Measurements from ENCODE around the gene USP49. TPM values are rescaled to one million over a fixed set of nuclear protein-coding genes. Genes with fewer than 3 reads are reported as not detected.

Gene USP49
- total and polyA plus RNA-seq, 2 of the 13 experiments (the other 11 are each of a cell fraction or from before 2014, with no cell fraction given) = 2.9 to 4.3 TPM

GRCh38 chr6:41920921-41921711 is 25.9 kb upstream of the USP49 start, which contains the start of the genes BYSL and MED20 (continued):
- peak; percentile 81; the same call in 1 of the 2 replicates for TF ChIP-seq REXO4 (CRISPR knock-in tag; IDR thresholded peaks at IDR 0.05; ENCODE audit: borderline replicate concordance)
- no peak for TF ChIP-seq HOXA9 (CRISPR knock-in tag; IDR thresholded peaks at IDR 0.05; ENCODE audit: borderline replicate concordance)
- TF ChIP-seq ZMYM3 (CRISPR knock-in tag; IDR thresholded peaks at IDR 0.05) = no peak
- TF ChIP-seq NFE2L1 (CRISPR knock-in tag; IDR thresholded peaks at IDR 0.05; ENCODE audit: borderline replicate concordance) = no peak
- TF ChIP-seq AGO2 (optimal IDR thresholded peaks at IDR 0.05; ENCODE audit: low read depth, low read length) = no peak
- TF ChIP-seq ELK4 (CRISPR knock-in tag; IDR thresholded peaks at IDR 0.05; ENCODE audit: borderline replicate concordance) = no peak
- TF ChIP-seq, protein P1, sequence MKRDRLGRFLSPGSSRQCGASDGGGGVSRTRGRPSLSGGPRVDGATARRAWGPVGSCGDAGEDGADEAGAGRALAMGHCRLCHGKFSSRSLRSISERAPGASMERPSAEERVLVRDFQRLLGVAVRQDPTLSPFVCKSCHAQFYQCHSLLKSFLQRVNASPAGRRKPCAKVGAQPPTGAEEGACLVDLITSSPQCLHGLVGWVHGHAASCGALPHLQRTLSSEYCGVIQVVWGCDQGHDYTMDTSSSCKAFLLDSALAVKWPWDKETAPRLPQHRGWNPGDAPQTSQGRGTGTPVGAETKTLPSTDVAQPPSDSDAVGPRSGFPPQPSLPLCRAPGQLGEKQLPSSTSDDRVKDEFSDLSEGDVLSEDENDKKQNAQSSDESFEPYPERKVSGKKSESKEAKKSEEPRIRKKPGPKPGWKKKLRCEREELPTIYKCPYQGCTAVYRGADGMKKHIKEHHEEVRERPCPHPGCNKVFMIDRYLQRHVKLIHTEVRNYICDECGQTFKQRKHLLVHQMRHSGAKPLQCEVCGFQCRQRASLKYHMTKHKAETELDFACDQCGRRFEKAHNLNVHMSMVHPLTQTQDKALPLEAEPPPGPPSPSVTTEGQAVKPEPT (CRISPR knock-in tag; IDR thresholded peaks at IDR 0.05; ENCODE audit: low read depth) = peak; percentile 83; the same call in 1 of the 2 replicates
- no peak for TF ChIP-seq EZH2 (conservative IDR thresholded peaks at IDR 0.05; ENCODE audit: low read depth, low read length)
- TF ChIP-seq ZNF24 (IDR thresholded peaks at IDR 0.05) = peak; percentile 39; the same call in 1 of the 2 replicates
- no peak; the same call in 1 of the 2 replicates for TF ChIP-seq ZNF615 (CRISPR knock-in tag; IDR thresholded peaks at IDR 0.05; ENCODE audit: borderline replicate concordance)
- TF ChIP-seq ZNF101 (CRISPR knock-in tag; IDR thresholded peaks at IDR 0.05; ENCODE audit: borderline replicate concordance, low read depth) = no peak; the same call in 1 of the 2 replicates
- peak; percentile 61 for TF ChIP-seq ZNF274 (CRISPR knock-in tag; IDR thresholded peaks at IDR 0.05)
- no peak for TF ChIP-seq ZNF496 (CRISPR knock-in tag; IDR thresholded peaks at IDR 0.05; ENCODE audit: insufficient replicate concordance)
- TF ChIP-seq ZNF414 (CRISPR knock-in tag; IDR thresholded peaks at IDR 0.05) = peak; percentile 76; the same call in 1 of the 2 replicates
- peak; percentile 17; the same call in 1 of the 2 replicates for TF ChIP-seq ZNF724P (CRISPR knock-in tag; IDR thresholded peaks at IDR 0.05; ENCODE audit: borderline replicate concordance)
- no peak; the same call in 1 of the 2 replicates for TF ChIP-seq ISX (CRISPR knock-in tag; conservative IDR thresholded peaks at IDR 0.05)
- no peak for TF ChIP-seq CCAR2 (optimal IDR thresholded peaks at IDR 0.05; ENCODE audit: low read depth, low read length)
- TF ChIP-seq PAXIP1 (CRISPR knock-in tag; conservative IDR thresholded peaks at IDR 0.05) = peak; percentile 20; the same call in 1 of the 2 replicates
- TF ChIP-seq GABPB1 (CRISPR knock-in tag; IDR thresholded peaks at IDR 0.05) = peak; percentile 98
- TF ChIP-seq NFYC (CRISPR knock-in tag; IDR thresholded peaks at IDR 0.05) = peak; percentile 17; the same call in 1 of the 2 replicates
